GM19025 (cell line): Measurements from ENCODE around the gene SLC12A8.

Experiments used
- ATAC-seq: cut with Tn5 transposase; IDR thresholded peaks from one replicate; pipeline ENCODE4 v1.9.1; 2021; ENCODE audit warnings: mild to moderate bottlenecking, low read depth, moderate library complexity; ENCODE audit not compliant: unreplicated experiment

SLC12A8 gene, protein sequence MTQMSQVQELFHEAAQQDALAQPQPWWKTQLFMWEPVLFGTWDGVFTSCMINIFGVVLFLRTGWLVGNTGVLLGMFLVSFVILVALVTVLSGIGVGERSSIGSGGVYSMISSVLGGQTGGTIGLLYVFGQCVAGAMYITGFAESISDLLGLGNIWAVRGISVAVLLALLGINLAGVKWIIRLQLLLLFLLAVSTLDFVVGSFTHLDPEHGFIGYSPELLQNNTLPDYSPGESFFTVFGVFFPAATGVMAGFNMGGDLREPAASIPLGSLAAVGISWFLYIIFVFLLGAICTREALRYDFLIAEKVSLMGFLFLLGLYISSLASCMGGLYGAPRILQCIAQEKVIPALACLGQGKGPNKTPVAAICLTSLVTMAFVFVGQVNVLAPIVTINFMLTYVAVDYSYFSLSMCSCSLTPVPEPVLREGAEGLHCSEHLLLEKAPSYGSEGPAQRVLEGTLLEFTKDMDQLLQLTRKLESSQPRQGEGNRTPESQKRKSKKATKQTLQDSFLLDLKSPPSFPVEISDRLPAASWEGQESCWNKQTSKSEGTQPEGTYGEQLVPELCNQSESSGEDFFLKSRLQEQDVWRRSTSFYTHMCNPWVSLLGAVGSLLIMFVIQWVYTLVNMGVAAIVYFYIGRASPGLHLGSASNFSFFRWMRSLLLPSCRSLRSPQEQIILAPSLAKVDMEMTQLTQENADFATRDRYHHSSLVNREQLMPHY

GRCh38 chr3:125212509-125213363 lies at the start of gene SLC12A8:
Gene SLC12A8, minus strand, starts transcription at chr3:125212748. Its CDS starts 1,399 bp downstream, at chr3:125211349.
- ATAC-seq: no peak

DNA sequence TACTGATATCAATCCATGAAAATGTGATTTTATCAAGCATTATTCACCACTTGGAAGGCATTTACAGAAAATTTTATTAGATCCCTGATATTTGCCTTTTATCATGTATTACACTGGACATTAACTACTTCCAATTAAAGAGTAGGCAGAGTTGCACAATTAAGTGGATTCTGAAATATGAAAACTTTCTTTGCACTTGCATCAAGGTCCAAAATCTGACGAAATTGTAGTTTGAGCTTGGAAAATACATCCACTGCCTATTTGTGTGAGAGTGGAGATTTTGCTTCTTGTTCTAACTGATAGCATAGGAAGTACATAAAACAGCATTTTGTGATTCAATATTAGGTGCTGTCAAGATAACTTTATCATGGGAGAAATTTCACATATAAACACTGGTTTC lies 49.6 kb upstream of the SLC12A8 start:
- no peak for ATAC-seq

DNA sequence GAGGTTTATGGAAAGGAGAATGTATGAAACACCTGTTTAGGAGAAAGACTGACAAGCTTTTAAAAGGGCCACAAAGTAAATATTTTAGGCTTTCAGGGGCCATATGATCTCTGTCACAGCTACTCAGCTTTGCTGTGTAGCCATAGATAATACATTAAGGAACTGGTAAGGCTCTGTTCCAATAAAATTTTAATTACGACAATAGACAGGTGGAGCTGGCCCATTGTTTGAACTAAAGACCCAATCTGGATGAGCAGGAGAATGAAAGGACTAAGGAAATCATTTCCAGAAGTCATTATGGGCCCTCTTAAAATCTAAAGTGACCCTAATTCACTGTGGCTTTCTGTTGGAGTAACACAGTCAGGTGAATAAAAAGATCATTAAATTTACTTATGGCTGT lies 48.5 kb upstream of the SLC12A8 start:
- ATAC-seq: no peak

GRCh38 chr3:125260158-125260557 lies 47.6 kb upstream of the SLC12A8 start:
- ATAC-seq: no peak

DNA sequence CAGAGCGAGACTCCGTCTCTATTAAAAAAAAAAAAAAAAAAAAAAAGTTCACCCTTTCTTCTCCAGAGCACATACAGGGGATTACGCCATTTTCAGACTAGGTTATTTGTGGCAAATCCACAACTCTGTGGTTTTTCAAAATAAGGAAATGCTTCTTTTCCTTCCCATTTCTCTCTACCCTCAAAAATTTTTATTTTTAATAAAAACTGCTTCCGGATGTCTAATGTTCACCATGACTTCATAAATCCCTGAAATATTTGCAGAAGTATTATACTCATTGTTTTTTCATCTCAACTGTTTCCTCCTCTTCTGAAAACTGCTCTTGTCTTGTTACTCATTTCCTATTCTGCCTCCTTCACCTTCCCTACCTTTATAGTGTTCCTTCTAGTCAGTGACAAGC lies 45.0 kb upstream of the SLC12A8 start:
- ATAC-seq: no peak

GRCh38 chr3:125256675-125257074 lies 44.1 kb upstream of the SLC12A8 start:
- no peak for ATAC-seq

GRCh38 chr3:125250973-125251372 lies 38.4 kb upstream of the SLC12A8 start:
- ATAC-seq: no peak

GRCh38 chr3:125246237-125246636 lies 33.7 kb upstream of the SLC12A8 start:
- ATAC-seq: no peak

DNA sequence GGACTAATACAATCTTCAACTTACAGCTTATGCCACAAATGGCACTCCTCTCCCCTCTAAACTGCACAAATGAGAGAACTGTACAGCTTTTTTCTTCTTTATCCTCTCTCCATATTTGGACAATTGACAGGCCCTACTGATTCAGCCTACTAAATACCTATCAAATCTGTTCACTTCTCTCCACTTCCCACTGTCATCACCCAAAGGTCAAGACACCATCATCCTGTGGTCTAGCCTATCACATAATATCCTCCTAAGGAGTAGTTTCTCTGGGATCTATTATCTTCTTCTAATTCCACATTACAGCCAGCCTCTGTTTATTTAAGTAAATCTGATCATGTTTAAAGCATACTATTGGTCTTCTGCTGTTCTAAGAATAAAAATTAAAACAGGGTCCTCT lies 33.0 kb upstream of the SLC12A8 start:
- ATAC-seq: no peak

- no peak for ATAC-seq
These were observed 27.9 kb upstream of the SLC12A8 start for GRCh38 chr3:125240496-125240895.

DNA sequence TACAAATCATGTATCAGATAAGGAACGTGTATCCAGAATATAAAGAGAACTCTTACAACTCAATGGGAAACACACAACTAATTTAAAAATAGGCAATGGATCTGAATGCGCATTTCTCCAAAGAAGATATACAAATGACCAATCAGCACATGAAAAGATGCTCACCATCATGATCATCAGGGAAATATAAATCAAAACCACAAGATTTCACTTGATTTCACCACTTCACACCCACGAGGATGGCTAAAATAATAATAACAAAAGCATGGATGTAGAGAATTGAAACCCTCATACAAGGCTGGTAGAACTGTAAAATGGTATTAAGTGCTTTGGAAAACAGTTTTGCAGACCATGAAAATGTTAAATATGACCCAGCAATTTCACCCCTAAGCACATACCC lies 26.7 kb upstream of the SLC12A8 start:
- ATAC-seq: no peak

GRCh38 chr3:125238759-125239158 lies 26.2 kb upstream of the SLC12A8 start:
- no peak for ATAC-seq

DNA sequence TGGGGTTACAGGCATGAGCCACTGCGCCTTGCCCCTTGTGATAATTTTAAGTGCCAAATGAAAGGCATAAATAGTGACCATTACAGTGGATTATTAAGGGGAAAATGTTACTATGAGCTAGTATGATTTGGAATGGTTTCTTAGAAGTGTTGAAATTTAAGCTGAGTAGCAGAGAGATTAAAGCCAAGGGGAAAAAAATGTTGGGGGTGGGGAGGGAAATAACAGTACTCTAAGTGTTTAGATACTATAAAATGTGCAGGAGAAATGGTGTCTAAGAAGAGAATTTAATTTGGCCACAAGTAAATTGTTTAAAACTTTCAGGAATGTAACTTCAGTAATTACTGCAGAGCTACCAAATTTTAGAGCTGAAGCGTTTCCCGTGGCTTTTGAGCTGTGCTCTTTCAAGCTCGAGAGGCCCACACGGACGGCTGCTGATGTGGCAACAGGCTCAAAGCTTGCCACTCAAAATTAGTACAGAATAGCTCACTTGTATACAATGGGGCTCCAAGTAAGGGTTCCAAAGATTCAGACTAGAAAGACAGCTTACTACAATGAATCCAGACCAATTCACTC lies 23.9 kb upstream of the SLC12A8 start:
- ATAC-seq: no peak

- no peak for ATAC-seq
These were observed 22.3 kb upstream of the SLC12A8 start for GRCh38 chr3:125234831-125235230.

GRCh38 chr3:125232401-125232800 lies 19.9 kb upstream of the SLC12A8 start:
- ATAC-seq: no peak

DNA sequence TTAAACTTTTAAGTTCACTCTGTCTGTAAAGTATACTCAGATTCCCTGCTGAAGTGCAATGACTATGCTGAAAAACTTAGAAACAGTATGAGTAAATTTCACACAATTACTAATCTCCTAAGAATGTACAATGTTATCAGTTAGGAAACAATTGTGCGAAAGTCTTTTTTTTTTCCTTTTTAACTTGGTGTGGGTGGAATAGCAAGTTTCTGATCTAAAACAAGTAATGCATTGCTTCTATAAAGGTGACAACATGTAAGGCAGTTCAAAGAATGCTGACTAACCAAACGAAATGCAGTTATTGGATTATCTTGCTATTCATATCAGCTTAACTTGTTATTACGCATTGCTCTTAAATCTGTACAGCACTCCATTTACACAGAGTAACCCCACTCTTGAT lies 19.3 kb upstream of the SLC12A8 start:
- no peak for ATAC-seq

- ATAC-seq: no peak
These were observed 17.2 kb upstream of the SLC12A8 start for GRCh38 chr3:125229707-125230106.

DNA sequence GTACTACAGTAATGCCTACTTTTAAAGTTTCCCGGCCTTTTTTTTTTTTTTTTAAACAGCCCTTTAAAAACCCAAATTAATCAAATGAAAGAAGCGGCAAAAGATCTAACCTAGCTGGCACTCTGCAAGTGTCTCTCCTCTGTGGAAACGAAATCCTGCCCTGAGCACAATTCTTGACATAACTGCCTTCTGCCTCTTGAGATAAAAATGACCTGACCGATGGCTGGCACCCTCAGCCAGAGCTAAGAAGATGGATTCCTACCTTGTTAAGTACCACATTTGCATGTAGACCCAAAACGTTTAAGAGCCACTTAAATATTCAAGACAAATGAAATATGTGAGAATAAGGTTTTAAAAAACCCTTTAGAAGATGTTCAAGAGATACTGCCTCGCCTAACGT lies 16.6 kb upstream of the SLC12A8 start:
- no peak for ATAC-seq

- ATAC-seq: no peak
These were observed 9.3 kb upstream of the SLC12A8 start for GRCh38 chr3:125221831-125222230.

DNA sequence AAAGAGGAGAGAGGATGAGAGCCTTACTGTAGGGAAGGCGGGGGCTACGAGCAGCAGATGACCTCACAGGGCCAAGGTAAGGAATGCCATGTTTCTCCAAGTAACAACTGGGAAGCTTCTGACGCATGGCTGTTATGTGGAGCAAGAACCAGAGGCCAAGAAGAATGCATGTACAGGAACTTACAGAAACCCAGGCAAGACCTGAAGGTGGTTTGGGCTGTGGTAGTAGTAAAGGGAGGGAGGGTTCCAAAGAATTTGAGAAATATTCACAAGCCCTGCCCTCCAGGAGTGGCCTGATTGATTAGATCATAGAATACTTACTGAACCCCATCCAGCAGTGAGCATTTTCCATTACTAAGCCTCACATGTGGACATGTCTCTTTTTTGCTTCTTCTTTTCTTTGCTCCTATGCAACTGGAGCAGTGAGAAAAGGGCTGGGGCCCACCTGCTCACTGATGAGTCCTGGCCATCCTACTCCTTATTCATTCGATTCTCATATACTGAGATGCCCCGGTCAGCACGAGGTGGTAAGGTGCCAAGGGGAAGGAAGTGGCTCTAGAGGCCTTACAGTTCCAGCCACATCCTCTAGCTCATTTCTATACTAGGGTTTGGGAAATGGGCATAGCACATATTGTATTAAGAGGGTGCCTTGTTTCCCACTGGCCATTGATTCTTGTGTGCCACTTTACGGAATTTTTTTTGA lies 8.3 kb upstream of the SLC12A8 start:
- no peak for ATAC-seq
